MCF 10A (cell line): ENCODE data around the gene FURIN. TPM values are rescaled to one million over a fixed set of nuclear protein-coding genes. Genes with fewer than 3 reads are reported as not detected.

Experiments
- BruUV-seq: library from RNA; stranded (reverse); fragments of 400-500 nt; replicated peaks from 2 replicates; lab custom pipeline; 2021; lab: Mats Ljungman, UMichigan
- CTCF ChIA-PET: fragments of 300-600 bp; sonication (Branson Sonifier 250); formaldehyde crosslinking; extraction: SDS; loops from one replicate; lab custom pipeline; 2021; ENCODE audit warnings: antibody characterized with exemption, inconsistent platforms; lab: Yijun Ruan, JAX
- POLR2A ChIA-PET: fragments of 300-600, 350-650 bp; sonication (Branson Sonifier 250); formaldehyde crosslinking; extraction: SDS; loops from one replicate; lab custom pipeline; 2020; ENCODE audit warnings: antibody characterized with exemption, inconsistent platforms; lab: Yijun Ruan, JAX
- DNase-seq: peaks from one replicate; pipeline ENCODE4 v3.0.0-alpha.2; 2018; ENCODE audit not compliant: unreplicated experiment
- H3K27ac Mint-ChIP-seq: one replicate; pipeline ENCODE4 v1.8.0; 2022; ENCODE audit warnings: mild to moderate bottlenecking, low read depth, mixed read lengths; ENCODE audit not compliant: unreplicated experiment
- H3K27me3 Mint-ChIP-seq: one replicate; pipeline ENCODE4 v1.8.0; 2022; ENCODE audit warnings: mixed read lengths; ENCODE audit not compliant: insufficient read depth, unreplicated experiment
- H3K36me3 Mint-ChIP-seq: one replicate; pipeline ENCODE4 v1.8.0; 2022; ENCODE audit warnings: mild to moderate bottlenecking, moderate library complexity, mixed read lengths; ENCODE audit not compliant: insufficient read depth, unreplicated experiment
- H3K4me1 Mint-ChIP-seq: one replicate; pipeline ENCODE4 v1.8.0; 2022; ENCODE audit warnings: mixed read lengths; ENCODE audit not compliant: insufficient read depth, unreplicated experiment
- H3K4me3 Mint-ChIP-seq: one replicate; pipeline ENCODE4 v1.8.0; 2022; ENCODE audit warnings: mild to moderate bottlenecking, moderate library complexity, mixed read lengths; ENCODE audit not compliant: unreplicated experiment
- H3K9me3 Mint-ChIP-seq: one replicate; pipeline ENCODE4 v1.8.0; 2022; ENCODE audit warnings: mixed read lengths; ENCODE audit not compliant: unreplicated experiment
- intact Hi-C: fragments of 100-400 bp; cut with micrococcal nuclease; formaldehyde crosslinking; loops from 2 replicates; pipeline ENCODE4 v1.14.1; 2022
- total RNA-seq: library from RNA; stranded (reverse); gene quantifications from 2 replicates; pipeline ENCODE4 v1.2.3, GENCODE V29; 2022
- TF ChIP-seq, protein P1 (sequence below): fragments of 200-600 bp; IDR thresholded peaks from one replicate; pipeline ENCODE4 v1.8.0; 2022; ENCODE audit warnings: antibody characterized with exemption, mild to moderate bottlenecking; ENCODE audit not compliant: unreplicated experiment

Gene FURIN
- total RNA-seq, 1 experiment from 2014 or later = 48.8 TPM

- no TSS peak for BruUV-seq
- H3K27ac Mint-ChIP-seq = no peak overlapping the region
- POLR2A ChIA-PET = no interaction called here
- H3K27me3 Mint-ChIP-seq = no peaks in the 10 kb centered on the region
- H3K9me3 Mint-ChIP-seq = no peaks in the 10 kb centered on the region
- H3K36me3 Mint-ChIP-seq = no peaks in the 10 kb centered on the region
- H3K4me3 Mint-ChIP-seq = no peak overlapping the region
- TF ChIP-seq, protein P1, sequence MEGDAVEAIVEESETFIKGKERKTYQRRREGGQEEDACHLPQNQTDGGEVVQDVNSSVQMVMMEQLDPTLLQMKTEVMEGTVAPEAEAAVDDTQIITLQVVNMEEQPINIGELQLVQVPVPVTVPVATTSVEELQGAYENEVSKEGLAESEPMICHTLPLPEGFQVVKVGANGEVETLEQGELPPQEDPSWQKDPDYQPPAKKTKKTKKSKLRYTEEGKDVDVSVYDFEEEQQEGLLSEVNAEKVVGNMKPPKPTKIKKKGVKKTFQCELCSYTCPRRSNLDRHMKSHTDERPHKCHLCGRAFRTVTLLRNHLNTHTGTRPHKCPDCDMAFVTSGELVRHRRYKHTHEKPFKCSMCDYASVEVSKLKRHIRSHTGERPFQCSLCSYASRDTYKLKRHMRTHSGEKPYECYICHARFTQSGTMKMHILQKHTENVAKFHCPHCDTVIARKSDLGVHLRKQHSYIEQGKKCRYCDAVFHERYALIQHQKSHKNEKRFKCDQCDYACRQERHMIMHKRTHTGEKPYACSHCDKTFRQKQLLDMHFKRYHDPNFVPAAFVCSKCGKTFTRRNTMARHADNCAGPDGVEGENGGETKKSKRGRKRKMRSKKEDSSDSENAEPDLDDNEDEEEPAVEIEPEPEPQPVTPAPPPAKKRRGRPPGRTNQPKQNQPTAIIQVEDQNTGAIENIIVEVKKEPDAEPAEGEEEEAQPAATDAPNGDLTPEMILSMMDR = no peak
- CTCF ChIA-PET = interaction anchor here (0.6 to 0.7 kb wide), 3 partner anchors 88 to 1087 kb away, joined by 3 read pairs; no protein-coding TSS in a partner anchor
- DNase-seq = no peak
- intact Hi-C loops = no loop called here
- H3K4me1 Mint-ChIP-seq = no peaks in the 10 kb centered on the region
Measured at GRCh38 chr15:90826886-90827435, 41.4 kb upstream of the FURIN start.

DNA sequence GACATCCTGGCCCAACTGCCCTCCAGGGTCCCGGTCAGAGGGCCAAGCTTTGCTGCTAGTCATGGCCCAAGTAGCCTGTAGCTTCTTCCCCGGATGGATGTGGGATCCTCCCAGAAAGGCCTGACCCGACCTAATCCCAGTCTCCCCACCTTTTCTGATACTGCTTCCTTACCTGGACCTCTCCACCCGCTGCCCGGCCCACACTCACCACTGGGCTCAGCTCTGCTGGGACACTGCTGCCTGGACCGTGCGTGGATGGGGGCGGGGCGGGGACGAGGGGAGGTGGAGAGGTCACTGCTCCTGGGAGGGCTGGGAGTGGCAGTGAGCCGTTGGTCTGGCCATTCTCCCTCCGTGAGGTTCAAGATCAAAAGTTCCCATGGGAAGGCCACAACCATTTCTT, 40.3 kb upstream of the FURIN start:
- POLR2A ChIA-PET = no interaction called here
- no TSS peak for BruUV-seq

GRCh38 chr15:90829126-90829525, 39.3 kb upstream of the FURIN start:
- Mint-ChIP-seq H3K36me3 (no peaks in the 10 kb centered on the region), H3K4me3 (no peak overlapping the region), H3K4me1 (no peaks in the 10 kb centered on the region), H3K9me3 (no peaks in the 10 kb centered on the region), H3K27me3 (no peaks in the 10 kb centered on the region), H3K27ac (no peak overlapping the region)
- intact Hi-C loops = no loop called here
- no TSS peak for BruUV-seq
- no peak for DNase-seq
- ChIA-PET CTCF (no interaction called here), POLR2A (no interaction called here)
- TF ChIP-seq, protein P1 = no peak

More for the DNA sequence above, 40.3 kb upstream of the FURIN start:
- H3K36me3 Mint-ChIP-seq = no peaks in the 10 kb centered on the region
- intact Hi-C loops = no loop called here
- TF ChIP-seq, protein P1 = no peak
- H3K27ac Mint-ChIP-seq = no peak overlapping the region
- no peaks in the 10 kb centered on the region for H3K27me3 Mint-ChIP-seq
- DNase-seq = no peak
- no peaks in the 10 kb centered on the region for H3K4me1 Mint-ChIP-seq
- CTCF ChIA-PET = no interaction called here
- no peaks in the 10 kb centered on the region for H3K9me3 Mint-ChIP-seq
- no peak overlapping the region for H3K4me3 Mint-ChIP-seq

GRCh38 chr15:90829942-90830440, 38.4 kb upstream of the FURIN start:
- no peak for DNase-seq
- no peak overlapping the region for H3K27ac Mint-ChIP-seq
- ChIA-PET POLR2A (interaction anchor here (0.6 to 1.5 kb wide), 2 partner anchors 9 to 19 kb away, joined by 3 read pairs; no protein-coding TSS in a partner anchor), CTCF (interaction anchor here (0.6 kb wide), 1 partner anchor 325 kb away, joined by 3 read pairs; no protein-coding TSS in a partner anchor)
- no peaks in the 10 kb centered on the region for H3K4me1 Mint-ChIP-seq
- TF ChIP-seq, protein P1 = no peak
- H3K4me3 Mint-ChIP-seq = no peak overlapping the region
- no peaks in the 10 kb centered on the region for H3K9me3 Mint-ChIP-seq
- intact Hi-C loops = no loop called here
- BruUV-seq = no TSS peak
- no peaks in the 10 kb centered on the region for H3K27me3 Mint-ChIP-seq
- no peaks in the 10 kb centered on the region for H3K36me3 Mint-ChIP-seq
